Transverse colon (tissue), 4 donors: ENCODE results near the gene SEC23B. TPM values are rescaled to one million over a fixed set of nuclear protein-coding genes. Genes with fewer than 3 reads are reported as not detected.

Source experiments
- DNase-seq: peaks from one replicate; pipeline ENCODE4 v3.0.0-alpha.2; 2019
- H3K27ac ChIP-seq, 4 donors: fragments of 200-600 bp; sonication (generic); 2 replicates each; pipeline ENCODE4 v1.5.1; 2016 to 2018; ENCODE audit warnings: inconsistent platforms in 4 of 4
- H3K27me3 ChIP-seq: fragments of 200-600 bp; sonication (generic); 2 replicates; pipeline ENCODE4 v1.5.1; 2017; ENCODE audit warnings: inconsistent platforms
- H3K36me3 ChIP-seq, 4 donors: fragments of 200-600 bp; sonication (generic); 2 replicates each; pipeline ENCODE4 v1.5.1; 2017 to 2019; ENCODE audit warnings: inconsistent platforms in 4 of 4
- H3K4me1 ChIP-seq, 4 donors: fragments of 200-600 bp; sonication (generic); 2 replicates each; pipeline ENCODE4 v1.5.1; 2017 to 2020; ENCODE audit warnings: inconsistent platforms in 4 of 4
- H3K4me3 ChIP-seq, 4 donors: fragments of 200-600 bp; sonication (generic); 1 replicate in 1 of 4; 2 replicates in 3 of 4; pipeline versions ENCODE4 v1.5.1 to v1.6.1; 2017 to 2019; ENCODE audit warnings: inconsistent platforms in 4 of 4
- H3K9me3 ChIP-seq, 2 donors: fragments of 200-600 bp; sonication (generic); 2 replicates each; pipeline ENCODE4 v1.5.1; 2017 to 2019; ENCODE audit warnings: inconsistent platforms in 2 of 2
- CTCF ChIP-seq, 5 experiments: fragments of 200-600 bp in 3 of 5; fragments of 450-650 bp in 2 of 5; sonication (generic) in 3 of 5; IDR thresholded peaks; 1 replicate in 2 of 5; 2 replicates in 3 of 5; pipeline ENCODE4 v1.5.1; 2016 to 2017; ENCODE audit warnings: antibody characterized with exemption in 5 of 5, inconsistent platforms in 3 of 5, mild to moderate bottlenecking in 2 of 5, moderate library complexity in 1 of 5
- EP300 ChIP-seq: sonication (generic); formaldehyde crosslinking; IDR thresholded peaks from one replicate; pipeline ENCODE4 v1.6.1; 2017; ENCODE audit warnings: antibody characterized with exemption, low read depth
- POLR2A ChIP-seq: fragments of 450-650 bp; IDR thresholded peaks from one replicate; pipeline ENCODE4 v1.6.1; 2016; ENCODE audit warnings: antibody characterized with exemption, mild to moderate bottlenecking, moderate library complexity
- POLR2AphosphoS5 ChIP-seq, 3 donors: sonication (generic); formaldehyde crosslinking; IDR thresholded peaks; one replicate each; pipeline ENCODE4 v1.6.1; 2016; ENCODE audit warnings: antibody characterized with exemption in 3 of 3
- WGBS, 2 donors: methylation state at CpG; one replicate each; pipeline ENCODE4 v1.1.5; 2018; ENCODE audit warnings: low coverage in 1 of 2; 5-methylcytosine and 5-hydroxymethylcytosine counted together
- in situ Hi-C, 4 donors: fragments of 200-750 bp; cut with MboI; loops; one replicate each; pipeline versions ENCODE4 v1.15.0 to v1.15.1; 2017; ENCODE audit warnings: low sequenced_read_pairs in 3 of 4, low pct_ligation_motif_present in 1 of 4, low pct_unique_long_range_greater_than_20kb in 1 of 4
- intact Hi-C: fragments of 100-400 bp; cut with DNase I; formaldehyde crosslinking; loops from one replicate; pipeline ENCODE4 v1.15.1; 2023; ENCODE audit warnings: low total_unique reads
- total RNA-seq, 4 donors: library from RNA; depleted of rRNA; stranded (reverse); fragments of >200 nt; gene quantifications; one replicate each; pipeline ENCODE4 v1.1.0, GENCODE V29; 2016

Gene SEC23B
- total RNA-seq, 4 donors from 2014 or later = 16.8 to 38.0 (median 30.9) TPM

GRCh38 chr20:18543216-18543615, 35.5 kb downstream of the SEC23B start:
- no peaks in the 10 kb centered on the region for H3K9me3 ChIP-seq
- WGBS, 2 donors = 91 to 100% methylated on average over 4 of the region's 4 CpGs
- DNase-seq = no peak
- H3K4me3 ChIP-seq = no peak overlapping the region
- in situ Hi-C loops (no loop called here), intact Hi-C loops (no loop called here)
- H3K27ac ChIP-seq = no peak overlapping the region
- TF ChIP-seq EP300 = no peak
- no peak for TF ChIP-seq CTCF (IDR thresholded peaks at IDR 0.05)
- no peak for TF ChIP-seq POLR2AphosphoS5 (IDR thresholded peaks at IDR 0.05)
- no peak for TF ChIP-seq POLR2A
- H3K36me3 ChIP-seq = peaks cover 0 to 35% (median 12%) of the 10 kb centered on the region in 4 donors
- no peaks in the 10 kb centered on the region for H3K27me3 ChIP-seq
- H3K4me1 ChIP-seq = no peaks in the 10 kb centered on the region

GRCh38 chr20:18543932-18544331, 36.2 kb downstream of the SEC23B start:
- H3K4me1 ChIP-seq = no peaks in the 10 kb centered on the region
- H3K27me3 ChIP-seq = no peaks in the 10 kb centered on the region
- in situ Hi-C loops = no loop called here
- H3K9me3 ChIP-seq = no peaks in the 10 kb centered on the region
- H3K4me3 ChIP-seq = no peak overlapping the region
- TF ChIP-seq CTCF (IDR thresholded peaks at IDR 0.05) (no peak), POLR2AphosphoS5 (IDR thresholded peaks at IDR 0.05) (no peak), POLR2A (no peak), EP300 (no peak)
- H3K27ac ChIP-seq = no peak overlapping the region
- DNase-seq = peak; percentile 25
- H3K36me3 ChIP-seq = peaks cover 0 to 42% (median 16%) of the 10 kb centered on the region in 4 donors
- WGBS, 2 donors = 55% methylated on average over 7 of the region's 7 CpGs; no CpG with 5 or more reads in 1 of the 2 donors
- intact Hi-C loops = no loop called here

DNA sequence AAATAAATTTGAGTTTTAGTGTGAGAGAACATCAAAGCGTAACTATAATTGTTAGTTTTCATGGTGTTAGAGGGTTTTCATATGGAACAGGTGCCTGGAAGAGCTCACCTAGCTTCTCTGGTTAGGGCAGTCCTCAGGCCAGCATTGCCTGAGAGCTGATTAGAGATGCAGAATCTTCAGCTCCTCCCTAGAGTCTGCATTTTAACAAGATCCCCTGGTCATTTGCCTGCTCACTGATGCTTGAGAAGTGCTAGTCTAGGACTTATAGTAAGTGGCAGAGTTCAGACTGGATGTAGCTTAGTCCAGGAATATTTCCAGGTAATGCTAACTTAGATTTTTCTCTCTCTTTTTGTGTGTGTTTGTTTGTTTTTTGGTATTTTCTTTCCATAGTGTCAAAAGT, 37.8 kb downstream of the SEC23B start:
- no peaks in the 10 kb centered on the region for H3K4me1 ChIP-seq
- 100% methylated on average over 1 of the region's 1 CpG for WGBS, 2 donors
- no peak overlapping the region for H3K4me3 ChIP-seq
- H3K27ac ChIP-seq = no peak overlapping the region
- H3K9me3 ChIP-seq = no peaks in the 10 kb centered on the region
- in situ Hi-C loops = no loop called here
- TF ChIP-seq POLR2AphosphoS5 (IDR thresholded peaks at IDR 0.05) = no peak
- TF ChIP-seq CTCF (IDR thresholded peaks at IDR 0.05) = no peak
- TF ChIP-seq POLR2A = no peak
- no peak for TF ChIP-seq EP300
- peaks cover 0 to 51% (median 20%) of the 10 kb centered on the region in 4 donors for H3K36me3 ChIP-seq
- no peak for DNase-seq
- intact Hi-C loops = no loop called here
- H3K27me3 ChIP-seq = no peaks in the 10 kb centered on the region

DNA sequence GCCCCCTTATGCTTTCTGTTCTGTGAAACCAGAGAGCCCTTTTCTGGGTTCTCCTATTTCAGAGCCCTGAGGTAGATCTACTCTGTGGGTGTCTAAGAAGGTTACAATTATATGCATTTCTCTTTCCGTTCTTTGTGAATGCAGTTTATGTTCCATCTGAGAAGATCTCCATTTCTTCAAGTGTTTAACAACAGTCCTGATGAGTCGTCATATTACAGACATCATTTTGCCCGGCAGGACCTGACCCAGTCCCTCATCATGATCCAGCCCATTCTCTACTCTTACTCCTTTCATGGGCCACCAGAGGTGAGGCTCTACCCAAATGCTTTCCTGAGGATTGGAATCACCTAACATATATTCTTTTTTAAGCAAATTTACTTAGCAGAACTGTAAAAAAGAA, 40.7 kb downstream of the SEC23B start:
- peaks cover 0 to 67% (median 30%) of the 10 kb centered on the region in 4 donors for H3K36me3 ChIP-seq

More for the DNA sequence above, 40.7 kb downstream of the SEC23B start:
- in situ Hi-C loops (no loop called here), intact Hi-C loops (no loop called here)
- TF ChIP-seq EP300 (no peak), POLR2A (no peak), POLR2AphosphoS5 (IDR thresholded peaks at IDR 0.05) (no peak), CTCF (IDR thresholded peaks at IDR 0.05) (no peak)
- Histone ChIP-seq H3K27ac (no peak overlapping the region), H3K4me3 (no peak overlapping the region), H3K4me1 (no peaks in the 10 kb centered on the region), H3K27me3 (no peaks in the 10 kb centered on the region), H3K9me3 (no peaks in the 10 kb centered on the region)
- DNase-seq = no peak
- WGBS, 2 donors = 93 to 97% methylated on average over 3 of the region's 3 CpGs
